Measurements from ENCODE around the gene FADS6.

Gene FADS6

DNA sequence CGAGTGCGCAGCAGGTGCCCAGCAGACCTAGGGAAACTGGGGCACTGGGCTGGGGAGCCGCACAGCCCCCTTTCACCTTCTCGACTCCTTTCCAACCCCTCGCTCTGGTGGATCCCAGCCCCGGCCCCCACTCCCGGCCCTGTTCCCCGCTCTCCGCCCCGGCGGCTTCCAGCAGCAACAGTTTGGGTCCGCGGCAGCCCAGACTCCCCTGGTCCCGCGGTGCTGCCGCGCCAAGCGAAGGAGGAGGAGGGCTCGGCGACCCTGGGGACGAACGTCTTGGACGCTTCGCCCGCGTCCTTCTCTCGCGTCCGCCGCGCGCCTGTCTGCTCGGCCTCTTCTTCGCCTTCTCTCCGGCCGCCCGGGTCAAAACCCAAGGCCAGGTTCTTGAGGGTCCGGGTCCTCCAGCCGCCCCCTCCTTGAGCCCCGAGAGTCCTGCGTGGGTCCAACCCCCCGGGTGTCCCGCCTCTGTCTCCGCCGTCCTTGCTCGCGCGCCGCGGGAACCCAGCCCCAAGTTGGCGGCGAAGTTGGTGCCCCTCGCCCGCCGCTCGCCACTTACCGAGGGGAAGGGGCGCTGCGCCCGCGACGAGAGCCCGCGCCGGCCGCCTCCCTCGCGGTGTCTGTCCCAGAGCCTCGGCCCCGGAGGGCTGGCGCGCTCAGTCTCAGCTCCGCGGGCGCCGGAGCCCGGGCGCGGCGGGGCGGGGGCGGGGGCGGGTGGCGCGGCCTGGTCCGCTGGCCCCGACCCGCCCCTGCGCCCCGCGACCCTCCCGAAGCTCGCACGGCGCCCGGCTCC is 32.4 kb downstream of the FADS6 start:
- peak overlapping the region; percentile 18 to 36 for H3K4me3 ChIP-seq
- H3K9me3 ChIP-seq, result no peaks in the 10 kb centered on the region
- intact Hi-C loops (cut with DNase I; ENCODE audit: low total_unique reads), result loop anchor here (5.0 kb wide), 1 partner anchor 69 kb away; no protein-coding TSS in a partner anchor
- H3K4me1 ChIP-seq, result peaks cover 0 to 35% (median 25%) of the 10 kb centered on the region in 4 donors
- H3K27ac ChIP-seq, result no peak overlapping the region
- DNase-seq, result no peak
- no peaks in the 10 kb centered on the region for H3K36me3 ChIP-seq
- H3K27me3 ChIP-seq, result peaks cover 3 to 81% of the 10 kb centered on the region in 2 donors
- TF ChIP-seq, protein P1, sequence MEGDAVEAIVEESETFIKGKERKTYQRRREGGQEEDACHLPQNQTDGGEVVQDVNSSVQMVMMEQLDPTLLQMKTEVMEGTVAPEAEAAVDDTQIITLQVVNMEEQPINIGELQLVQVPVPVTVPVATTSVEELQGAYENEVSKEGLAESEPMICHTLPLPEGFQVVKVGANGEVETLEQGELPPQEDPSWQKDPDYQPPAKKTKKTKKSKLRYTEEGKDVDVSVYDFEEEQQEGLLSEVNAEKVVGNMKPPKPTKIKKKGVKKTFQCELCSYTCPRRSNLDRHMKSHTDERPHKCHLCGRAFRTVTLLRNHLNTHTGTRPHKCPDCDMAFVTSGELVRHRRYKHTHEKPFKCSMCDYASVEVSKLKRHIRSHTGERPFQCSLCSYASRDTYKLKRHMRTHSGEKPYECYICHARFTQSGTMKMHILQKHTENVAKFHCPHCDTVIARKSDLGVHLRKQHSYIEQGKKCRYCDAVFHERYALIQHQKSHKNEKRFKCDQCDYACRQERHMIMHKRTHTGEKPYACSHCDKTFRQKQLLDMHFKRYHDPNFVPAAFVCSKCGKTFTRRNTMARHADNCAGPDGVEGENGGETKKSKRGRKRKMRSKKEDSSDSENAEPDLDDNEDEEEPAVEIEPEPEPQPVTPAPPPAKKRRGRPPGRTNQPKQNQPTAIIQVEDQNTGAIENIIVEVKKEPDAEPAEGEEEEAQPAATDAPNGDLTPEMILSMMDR (IDR thresholded peaks at IDR 0.05), result no peak

- peak overlapping the region; percentile 18 to 36 for H3K4me3 ChIP-seq
- intact Hi-C loops (cut with DNase I; ENCODE audit: low total_unique reads), result loop anchor here (5.0 kb wide), 1 partner anchor 68 kb away; no protein-coding TSS in a partner anchor
- no peak overlapping the region for H3K27ac ChIP-seq
- H3K36me3 ChIP-seq, result no peaks in the 10 kb centered on the region
- peaks cover 3 to 88% of the 10 kb centered on the region in 2 donors for H3K27me3 ChIP-seq
- no peak for DNase-seq
- no peaks in the 10 kb centered on the region for H3K9me3 ChIP-seq
- TF ChIP-seq, protein P1 (IDR thresholded peaks at IDR 0.05), result no peak
- H3K4me1 ChIP-seq, result peaks cover 0 to 35% (median 25%) of the 10 kb centered on the region in 4 donors
Measured at GRCh38 chr17:74860229-74860871, 33.1 kb downstream of the FADS6 start.

- H3K4me1 ChIP-seq, result peaks cover 0 to 35% (median 25%) of the 10 kb centered on the region in 4 donors
- DNase-seq, result no peak
- peaks cover 3 to 94% of the 10 kb centered on the region in 2 donors for H3K27me3 ChIP-seq
- TF ChIP-seq, protein P1 (IDR thresholded peaks at IDR 0.05), result peak in 1 of 2 experiments; percentile 13
- no peak within 1 kb of the TSS for H3K27ac ChIP-seq
- H3K36me3 ChIP-seq, result no peaks in the 10 kb centered on the region
- intact Hi-C loops (cut with DNase I; ENCODE audit: low total_unique reads), result loop anchor here (5.0 kb wide), 1 partner anchor 67 kb away; no protein-coding TSS in a partner anchor
- peak within 1 kb of the TSS; percentile 18 to 36 for H3K4me3 ChIP-seq
- H3K9me3 ChIP-seq, result no peaks in the 10 kb centered on the region
Measured at GRCh38 chr17:74859459-74860228, 33.8 kb downstream of the FADS6 start, which contains the start of gene GRIN2C. GRIN2C (minus strand) TSS chr17:74859885; CDS start chr17:74855092, 4,793 bp downstream.

GRCh38 chr17:74858672-74859458 is 34.6 kb downstream of the FADS6 start:
- TF ChIP-seq, protein P1 (IDR thresholded peaks at IDR 0.05), result no peak
- Histone ChIP-seq H3K27me3 (peaks cover 3 to 94% of the 10 kb centered on the region in 2 donors), H3K9me3 (no peaks in the 10 kb centered on the region), H3K4me1 (peaks cover 0 to 35% (median 25%) of the 10 kb centered on the region in 4 donors), H3K4me3 (no peak overlapping the region), H3K36me3 (no peaks in the 10 kb centered on the region), H3K27ac (no peak overlapping the region)
- no peak for DNase-seq
- intact Hi-C loops (cut with DNase I; ENCODE audit: low total_unique reads), result no loop called here

All from tibial artery (tissue), 4 donors.